ENCODE results near the gene TLCD5.

TLCD5 gene

DNA sequence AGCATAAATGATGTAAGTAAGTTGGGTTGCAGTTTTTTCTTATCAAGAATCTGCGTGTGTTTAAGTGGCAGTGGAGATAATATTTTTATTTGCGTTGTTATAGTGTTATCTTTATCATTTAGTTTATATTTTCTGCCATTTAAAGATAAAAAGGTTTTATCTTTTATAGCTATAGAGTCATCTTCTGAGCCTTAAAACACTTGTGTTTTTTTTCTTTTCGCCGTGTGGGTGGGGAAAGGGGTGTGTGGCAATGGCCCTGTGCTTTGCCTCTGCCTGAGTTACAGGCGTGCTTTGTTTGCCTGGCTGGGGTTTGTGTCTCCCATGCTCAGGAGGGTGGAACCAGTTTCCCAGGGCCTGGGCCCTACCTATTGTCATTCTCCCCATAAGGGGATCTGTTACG is 27.3 kb downstream of the TLCD5 start:
- no peak for DNase-seq (ENCODE audit: extremely low read depth, low read depth)
- TF ChIP-seq, protein P1, sequence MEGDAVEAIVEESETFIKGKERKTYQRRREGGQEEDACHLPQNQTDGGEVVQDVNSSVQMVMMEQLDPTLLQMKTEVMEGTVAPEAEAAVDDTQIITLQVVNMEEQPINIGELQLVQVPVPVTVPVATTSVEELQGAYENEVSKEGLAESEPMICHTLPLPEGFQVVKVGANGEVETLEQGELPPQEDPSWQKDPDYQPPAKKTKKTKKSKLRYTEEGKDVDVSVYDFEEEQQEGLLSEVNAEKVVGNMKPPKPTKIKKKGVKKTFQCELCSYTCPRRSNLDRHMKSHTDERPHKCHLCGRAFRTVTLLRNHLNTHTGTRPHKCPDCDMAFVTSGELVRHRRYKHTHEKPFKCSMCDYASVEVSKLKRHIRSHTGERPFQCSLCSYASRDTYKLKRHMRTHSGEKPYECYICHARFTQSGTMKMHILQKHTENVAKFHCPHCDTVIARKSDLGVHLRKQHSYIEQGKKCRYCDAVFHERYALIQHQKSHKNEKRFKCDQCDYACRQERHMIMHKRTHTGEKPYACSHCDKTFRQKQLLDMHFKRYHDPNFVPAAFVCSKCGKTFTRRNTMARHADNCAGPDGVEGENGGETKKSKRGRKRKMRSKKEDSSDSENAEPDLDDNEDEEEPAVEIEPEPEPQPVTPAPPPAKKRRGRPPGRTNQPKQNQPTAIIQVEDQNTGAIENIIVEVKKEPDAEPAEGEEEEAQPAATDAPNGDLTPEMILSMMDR (IDR thresholded peaks at IDR 0.05; ENCODE audit: low read depth, low read length, missing control alignments): no peak

DNA sequence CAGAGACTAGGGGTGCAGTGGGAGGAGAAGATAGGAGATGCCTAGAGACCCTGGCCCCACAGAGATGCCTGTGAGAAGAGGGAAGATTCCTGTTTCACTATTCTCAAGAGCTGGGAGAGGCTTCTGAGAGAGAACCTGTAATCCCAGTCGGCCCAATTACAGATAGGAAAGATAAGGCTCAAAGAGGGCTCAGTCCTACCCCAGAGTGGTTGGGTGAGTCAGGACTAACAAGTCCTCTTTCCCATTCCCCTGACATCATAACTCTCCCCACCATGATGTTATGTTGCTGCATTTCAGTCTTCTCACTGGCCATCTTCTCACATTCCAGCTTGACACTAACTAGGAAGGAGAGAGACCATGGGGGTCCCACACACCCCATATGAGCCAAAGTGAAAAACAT is 29.0 kb downstream of the TLCD5 start:
- TF ChIP-seq, protein P1 (IDR thresholded peaks at IDR 0.05; ENCODE audit: low read depth, low read length, missing control alignments): no peak
- no peak overlapping the region for H3K4me3 ChIP-seq (replicated peaks; ENCODE audit: low read depth, low read length)
- DNase-seq (ENCODE audit: extremely low read depth, low read depth): no peak

More for the DNA sequence above, 27.3 kb downstream of the TLCD5 start:
- no peak overlapping the region for H3K4me3 ChIP-seq (replicated peaks; ENCODE audit: low read depth, low read length)

DNA sequence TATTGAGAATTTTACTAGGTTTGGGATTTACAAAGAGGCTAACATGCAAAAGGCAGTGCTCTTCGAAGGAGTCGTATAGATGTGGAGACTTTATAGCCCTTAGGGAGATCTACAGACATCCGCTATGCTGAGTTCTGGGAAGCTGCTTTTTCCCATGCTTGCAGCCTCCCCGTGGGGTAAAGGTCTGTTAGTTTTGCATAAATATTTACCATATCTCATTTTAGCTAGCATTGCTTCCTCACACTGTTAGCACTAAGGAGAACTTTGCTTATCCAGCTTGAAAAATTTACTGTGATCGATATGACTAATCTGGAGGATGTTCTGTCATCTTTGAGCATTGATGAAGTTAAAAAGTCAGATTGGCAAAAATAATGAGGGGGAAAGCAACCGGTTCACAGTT is 29.7 kb downstream of the TLCD5 start:
- H3K4me3 ChIP-seq (replicated peaks; ENCODE audit: low read depth, low read length): no peak overlapping the region
- TF ChIP-seq, protein P1 (IDR thresholded peaks at IDR 0.05; ENCODE audit: low read depth, low read length, missing control alignments): no peak
- no peak for DNase-seq (ENCODE audit: extremely low read depth, low read depth)

DNA sequence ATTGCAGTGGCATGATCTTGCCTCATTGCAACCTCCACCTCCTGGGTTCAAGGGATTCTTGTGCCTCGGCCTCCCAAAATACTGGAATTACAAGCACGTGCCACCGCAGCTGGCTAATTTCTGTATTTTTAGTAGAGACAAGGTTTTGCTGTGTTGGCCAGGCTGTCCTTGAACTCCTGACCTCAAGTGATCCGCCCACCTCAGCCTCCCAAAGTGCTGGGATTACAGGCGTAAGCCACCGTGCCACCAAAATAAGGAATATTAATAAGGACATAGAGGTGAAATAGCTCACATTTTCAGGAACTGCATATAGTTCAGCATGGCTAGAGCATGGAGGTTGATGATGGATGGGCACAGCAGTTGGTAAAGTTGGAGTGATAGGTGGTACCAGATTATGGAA is 32.5 kb downstream of the TLCD5 start:
- TF ChIP-seq, protein P1 (IDR thresholded peaks at IDR 0.05; ENCODE audit: low read depth, low read length, missing control alignments): no peak

DNA sequence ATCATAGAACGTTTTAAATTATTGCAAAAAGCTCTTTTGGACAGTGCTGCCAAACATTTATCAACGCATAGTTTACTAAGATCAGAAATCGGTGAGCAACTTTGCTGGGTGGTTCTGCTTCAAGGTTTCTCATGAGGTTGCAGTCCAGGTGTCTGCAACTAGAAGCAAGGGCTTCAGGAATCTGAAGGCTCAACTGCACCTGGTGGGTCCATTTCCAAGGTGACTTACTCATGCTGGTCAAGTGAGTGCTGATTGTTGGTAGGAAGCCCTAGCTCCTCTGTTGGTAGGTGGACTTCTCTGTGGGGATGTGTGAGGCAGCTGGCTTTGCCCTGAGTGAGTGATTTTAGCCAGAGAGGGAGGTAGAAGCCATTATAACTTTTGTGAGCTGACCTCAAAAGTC is 33.6 kb downstream of the TLCD5 start:
- DNase-seq (ENCODE audit: extremely low read depth, low read depth): no peak
- no peak overlapping the region for H3K4me3 ChIP-seq (replicated peaks; ENCODE audit: low read depth, low read length)
- TF ChIP-seq, protein P1 (IDR thresholded peaks at IDR 0.05; ENCODE audit: low read depth, low read length, missing control alignments): no peak

More for the DNA sequence above, 32.5 kb downstream of the TLCD5 start:
- no peak overlapping the region for H3K4me3 ChIP-seq (replicated peaks; ENCODE audit: low read depth, low read length)
- DNase-seq (ENCODE audit: extremely low read depth, low read depth): no peak

DNA sequence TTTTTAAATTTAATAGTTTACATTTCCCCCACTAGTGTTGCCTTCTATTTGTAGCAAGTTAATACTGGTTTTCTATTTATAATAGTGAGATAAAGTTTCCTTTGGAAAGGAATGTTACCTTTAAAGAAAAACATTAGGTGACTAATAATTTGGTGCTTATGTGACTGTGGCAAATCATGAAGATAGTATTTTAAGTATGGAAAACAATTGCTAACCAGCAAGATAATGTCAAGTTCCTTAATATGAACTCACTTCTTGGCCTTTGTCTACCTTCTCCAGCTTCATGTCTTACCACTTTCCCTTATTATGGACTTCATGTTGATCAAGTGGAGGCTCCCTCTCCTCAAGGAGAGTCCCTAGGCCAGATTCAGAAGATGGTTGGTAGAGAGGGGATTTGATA is 38.3 kb downstream of the TLCD5 start:
- DNase-seq (ENCODE audit: extremely low read depth, low read depth): no peak
- TF ChIP-seq, protein P1 (IDR thresholded peaks at IDR 0.05; ENCODE audit: low read depth, low read length, missing control alignments): no peak
- H3K4me3 ChIP-seq (replicated peaks; ENCODE audit: low read depth, low read length): no peak overlapping the region

DNA sequence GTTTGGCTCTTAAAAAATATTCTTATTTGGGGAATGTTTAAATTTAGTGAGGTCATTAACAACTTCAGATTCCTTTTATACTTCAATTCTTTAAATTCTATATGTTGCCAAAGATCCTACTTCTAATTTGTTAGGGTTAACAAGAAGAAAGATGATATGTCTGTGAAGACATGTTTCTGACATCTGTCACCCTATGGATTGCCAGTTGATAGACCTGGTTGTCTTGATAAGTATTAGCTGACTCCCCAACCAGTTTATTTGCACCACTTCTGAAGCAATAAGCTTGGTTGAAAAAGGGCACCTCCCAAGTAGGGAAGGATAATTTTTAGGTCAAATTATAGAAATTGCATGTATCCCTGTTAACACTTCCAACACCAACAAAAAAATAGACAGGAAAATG is 40.4 kb downstream of the TLCD5 start:
- no peak overlapping the region for H3K4me3 ChIP-seq (replicated peaks; ENCODE audit: low read depth, low read length)
- DNase-seq (ENCODE audit: extremely low read depth, low read depth): no peak
- TF ChIP-seq, protein P1 (IDR thresholded peaks at IDR 0.05; ENCODE audit: low read depth, low read length, missing control alignments): no peak
